Stimulated activated CD4-positive, alpha-beta T cell treated with anti-CD3 and anti-CD28 coated beads, Interleukin-12 subunit alpha, Interleukin-12 subunit beta, amount 100 ng/mL, for 48 hours (primary cell): ENCODE data around the gene LILRB5.
"Not testable (repeated sequence)": the region's sequence is repeated elsewhere in the genome, so short reads cannot be mapped to it uniquely, and the experiment has no call there.

Experiments used
- DNase-seq, 3 donors: peaks; one replicate each; pipeline ENCODE4 v3.0.0-alpha.2; 2020; ENCODE audit warnings: low read depth in 2 of 3, low spot score in 1 of 3

LILRB5 gene

DNA sequence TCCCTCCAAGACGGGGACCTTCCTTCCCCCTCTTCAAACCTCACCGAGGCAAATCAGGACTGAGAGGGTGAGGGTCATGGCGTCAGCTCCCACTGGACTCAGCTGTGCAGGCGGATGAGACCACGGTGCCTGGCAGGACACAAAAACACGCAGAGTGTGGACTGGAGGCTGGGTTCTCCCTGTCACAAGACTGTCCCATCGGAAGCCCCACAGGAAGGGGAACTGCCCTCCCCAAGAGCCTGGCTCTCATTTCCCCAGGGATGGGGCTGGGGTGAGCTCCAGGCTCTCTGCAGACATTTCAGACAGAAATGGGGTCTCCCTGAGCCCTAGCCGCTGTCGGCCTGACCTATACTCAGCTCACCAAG is at the start of gene LILRB5:
Gene LILRB5, minus strand, starts transcription at position 158 of the 365 bp plus-strand sequence. Its CDS starts 80 bp downstream, at position 78.
- no peak for DNase-seq

DNA sequence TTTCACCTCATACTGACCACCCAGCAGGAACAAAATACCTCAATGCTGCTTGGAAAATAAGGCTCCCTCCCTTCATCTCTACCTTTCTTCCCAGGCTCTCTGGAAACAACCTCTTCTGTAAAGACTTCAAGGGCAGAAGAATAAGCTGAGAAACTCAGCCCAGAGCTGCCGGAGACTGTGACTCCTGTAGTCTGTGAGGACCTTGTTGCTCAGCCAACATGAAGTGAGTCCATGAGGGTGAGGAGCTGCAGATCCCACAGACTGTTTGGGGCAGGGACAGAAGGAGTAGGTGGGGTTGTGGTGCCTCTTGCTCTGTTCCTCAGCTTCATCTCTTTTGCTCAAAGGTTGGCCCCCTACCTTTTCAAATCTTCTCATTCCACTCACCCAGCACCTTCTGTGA is 48.1 kb upstream of the LILRB5 start:
- DNase-seq: no peak

DNA sequence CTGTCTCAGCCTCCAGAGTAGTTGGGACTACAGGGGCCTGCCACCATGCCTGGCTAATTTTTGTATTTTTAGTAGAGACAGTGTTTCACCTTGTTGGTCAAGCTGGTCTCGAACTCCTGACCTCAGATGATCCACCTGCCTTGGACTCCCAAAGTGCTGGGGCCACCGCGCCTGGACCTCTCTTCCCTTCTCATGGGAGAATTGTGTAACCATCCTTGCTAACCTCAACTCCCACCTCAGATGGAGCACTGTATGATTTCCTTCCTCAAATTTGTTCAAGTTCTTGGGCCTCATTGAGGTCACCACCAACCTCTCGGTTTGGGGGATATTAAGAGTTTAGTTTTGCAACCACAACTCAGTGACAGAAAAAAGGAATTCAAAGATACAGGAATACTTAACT is 45.2 kb upstream of the LILRB5 start:
- DNase-seq: no peak

DNA sequence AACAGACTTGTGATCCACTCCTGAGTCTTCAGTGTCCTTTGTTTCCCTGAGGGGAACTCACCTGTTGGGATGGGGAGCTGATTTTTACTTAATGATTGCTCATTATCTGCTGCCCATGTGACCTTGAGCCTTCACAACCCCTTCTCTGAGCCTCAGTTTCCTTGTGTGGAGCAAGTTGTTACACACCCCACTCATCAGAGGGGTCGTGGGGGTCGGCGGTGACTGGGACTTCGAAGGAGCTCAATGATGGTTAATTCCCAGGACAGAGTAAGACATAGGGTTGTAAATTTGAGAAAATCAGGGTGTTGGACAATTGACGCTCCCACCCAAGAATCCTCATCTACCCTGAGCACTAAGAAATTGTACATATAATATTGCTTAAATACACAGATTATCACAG is 42.4 kb upstream of the LILRB5 start:
- DNase-seq: no peak

DNA sequence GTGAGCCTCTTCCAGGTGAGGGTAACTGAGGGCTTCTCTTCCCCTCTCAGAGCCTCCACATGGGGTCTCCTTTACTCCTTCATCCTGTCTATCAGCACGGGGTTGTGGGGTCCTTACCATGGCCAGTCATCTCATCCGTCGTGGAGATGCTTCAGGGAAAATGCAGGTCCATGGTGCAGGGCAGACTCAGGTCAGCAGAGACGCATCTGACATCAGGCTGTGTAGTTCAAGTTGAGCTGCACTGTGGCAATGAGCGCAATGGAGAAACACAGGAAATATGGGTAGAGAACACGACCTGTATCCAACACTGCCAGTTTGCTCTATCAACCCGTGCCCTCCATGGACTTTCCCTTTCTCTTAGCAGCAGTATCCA is 42.0 kb upstream of the LILRB5 start:
- DNase-seq: no peak

DNA sequence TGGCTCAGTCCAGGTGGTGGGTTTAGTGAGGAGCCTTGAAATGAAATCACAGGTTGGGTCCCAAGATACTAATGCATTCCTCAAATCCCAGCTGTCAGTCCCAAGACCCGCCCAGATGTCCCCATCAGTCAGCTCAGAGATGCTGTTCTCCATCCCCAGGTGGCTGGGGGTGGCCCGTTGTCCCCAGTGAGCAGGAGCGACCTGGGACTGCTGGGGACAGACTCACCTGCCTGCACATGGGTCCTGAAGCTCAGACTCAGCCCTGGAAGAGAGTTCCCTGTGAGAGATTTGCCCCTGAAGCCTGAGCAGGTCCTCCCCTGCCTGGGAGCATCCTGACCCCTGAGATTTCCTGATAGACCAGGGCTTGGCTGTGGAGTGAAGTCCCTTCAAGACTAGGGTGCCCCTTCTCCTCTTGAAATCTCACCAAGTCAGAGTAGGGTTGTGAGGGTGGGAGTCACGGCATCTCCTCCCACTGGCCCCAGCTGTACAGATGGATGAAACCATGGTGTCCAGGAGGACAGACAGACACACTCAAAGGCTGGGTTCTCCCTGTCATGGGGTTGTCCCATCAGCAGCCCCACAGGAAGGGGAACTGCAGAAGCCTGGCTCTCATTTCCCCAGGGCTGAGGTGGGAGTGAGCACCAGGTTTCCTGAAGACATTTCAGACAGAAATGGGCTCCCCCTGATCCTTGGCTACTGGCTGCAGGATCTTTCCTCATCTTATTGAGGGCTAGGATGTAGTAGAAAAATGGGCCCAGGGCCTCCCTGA is 41.5 kb upstream of the LILRB5 start:
- no peak for DNase-seq

DNA sequence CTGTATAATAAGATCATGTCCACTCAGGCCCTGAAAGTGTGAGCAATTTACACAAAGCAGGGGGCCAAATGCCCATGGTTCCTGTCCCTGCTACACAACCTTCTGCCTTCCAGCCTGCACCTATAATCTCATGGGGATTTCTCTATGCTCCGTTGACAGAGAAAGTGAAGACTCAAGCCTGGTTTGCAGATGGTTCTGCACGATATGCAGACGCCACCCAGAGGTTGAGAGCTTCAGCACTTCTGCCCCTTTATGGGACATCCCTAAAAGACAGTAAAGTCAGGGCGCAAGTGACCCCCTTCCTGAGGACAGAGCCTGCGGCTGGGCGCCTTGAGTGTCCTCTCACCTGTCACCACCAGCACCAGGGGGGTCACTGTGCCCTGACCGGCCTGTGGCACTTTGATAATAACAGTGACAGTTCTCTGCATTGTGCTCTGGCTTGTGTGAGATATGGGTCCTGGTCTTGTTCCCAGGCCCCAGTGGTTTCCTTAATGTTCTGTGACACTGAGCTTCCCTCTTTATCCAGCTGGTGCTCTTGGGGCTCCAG is 40.8 kb upstream of the LILRB5 start:
- DNase-seq: no peak

DNA sequence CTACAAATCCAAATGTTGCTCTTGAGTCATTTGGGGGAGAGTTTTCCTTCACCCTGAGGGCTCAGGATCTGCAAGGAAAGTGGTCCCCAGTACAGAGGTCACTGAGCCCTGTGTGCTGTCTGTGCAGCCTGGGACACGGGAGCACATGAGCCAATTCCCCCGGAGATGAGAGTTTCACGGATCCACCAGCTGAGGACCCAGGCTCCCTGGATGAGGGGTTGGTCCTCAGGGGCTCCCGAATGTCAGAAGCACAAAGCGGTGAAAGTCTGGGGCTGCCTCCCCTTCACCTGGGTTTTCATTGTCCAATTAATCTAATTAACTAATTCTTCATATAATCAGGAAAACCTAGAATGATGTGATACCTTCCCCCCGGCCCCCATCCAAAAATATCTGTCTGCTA is 37.5 kb upstream of the LILRB5 start:
- DNase-seq: no peak

DNA sequence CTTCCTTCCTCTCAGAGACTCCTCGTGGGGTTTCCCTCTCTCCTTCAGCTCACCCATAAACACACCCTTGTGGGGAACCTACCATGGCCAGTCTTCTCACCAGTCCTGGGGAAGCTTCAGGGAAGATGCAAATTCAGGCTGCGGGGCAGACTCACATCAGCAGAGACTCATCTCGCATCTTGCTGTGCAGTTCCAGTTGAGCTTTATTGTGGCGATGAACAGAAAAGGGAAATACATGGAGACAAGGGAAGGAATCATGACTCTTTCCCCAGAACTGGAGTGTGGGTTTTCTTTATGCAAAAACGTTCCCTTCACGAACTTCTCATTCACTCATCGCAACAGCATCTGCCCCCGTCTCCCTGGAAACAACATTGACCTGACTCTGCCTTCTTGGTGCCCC is 32.1 kb upstream of the LILRB5 start:
- not testable (repeated sequence) for DNase-seq

DNA sequence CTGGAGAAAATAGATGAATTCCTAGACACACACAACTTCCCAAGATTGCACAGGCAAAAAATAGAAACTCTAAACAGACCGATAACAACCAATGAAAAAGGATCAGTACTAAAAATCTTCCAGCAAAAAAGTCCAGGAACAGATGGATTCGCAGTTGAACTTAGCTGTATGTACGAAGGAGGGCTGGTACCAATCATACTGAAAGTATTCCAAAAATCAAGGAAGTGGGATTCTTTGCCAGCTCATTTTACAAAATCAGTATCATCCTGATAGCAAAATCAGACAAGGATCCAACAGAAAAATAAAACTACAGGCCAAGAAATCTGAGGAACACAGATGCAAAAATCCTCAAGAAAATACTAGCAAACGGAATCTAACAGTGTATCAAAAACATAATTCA is 30.4 kb upstream of the LILRB5 start:
- DNase-seq: no peak

DNA sequence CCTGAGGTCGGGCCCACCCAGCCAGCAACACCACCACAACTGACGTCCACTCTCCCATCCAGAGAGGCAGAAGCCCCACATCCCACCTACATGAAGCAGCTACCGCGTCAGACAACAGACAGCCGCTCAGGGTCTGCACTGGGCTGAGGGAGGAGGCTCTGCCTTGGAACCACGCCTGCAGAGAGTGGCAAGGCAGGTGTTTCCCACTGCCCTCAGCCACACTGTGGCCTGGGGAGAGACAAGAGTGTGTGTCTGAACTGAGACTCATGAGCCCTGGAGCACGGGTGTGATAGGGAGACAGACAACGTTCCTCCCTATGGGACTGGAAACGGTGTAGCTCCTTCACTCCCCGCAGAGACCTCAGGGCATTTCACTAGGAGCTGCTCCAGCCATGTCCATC is 29.2 kb upstream of the LILRB5 start:
- not testable (repeated sequence) for DNase-seq

DNA sequence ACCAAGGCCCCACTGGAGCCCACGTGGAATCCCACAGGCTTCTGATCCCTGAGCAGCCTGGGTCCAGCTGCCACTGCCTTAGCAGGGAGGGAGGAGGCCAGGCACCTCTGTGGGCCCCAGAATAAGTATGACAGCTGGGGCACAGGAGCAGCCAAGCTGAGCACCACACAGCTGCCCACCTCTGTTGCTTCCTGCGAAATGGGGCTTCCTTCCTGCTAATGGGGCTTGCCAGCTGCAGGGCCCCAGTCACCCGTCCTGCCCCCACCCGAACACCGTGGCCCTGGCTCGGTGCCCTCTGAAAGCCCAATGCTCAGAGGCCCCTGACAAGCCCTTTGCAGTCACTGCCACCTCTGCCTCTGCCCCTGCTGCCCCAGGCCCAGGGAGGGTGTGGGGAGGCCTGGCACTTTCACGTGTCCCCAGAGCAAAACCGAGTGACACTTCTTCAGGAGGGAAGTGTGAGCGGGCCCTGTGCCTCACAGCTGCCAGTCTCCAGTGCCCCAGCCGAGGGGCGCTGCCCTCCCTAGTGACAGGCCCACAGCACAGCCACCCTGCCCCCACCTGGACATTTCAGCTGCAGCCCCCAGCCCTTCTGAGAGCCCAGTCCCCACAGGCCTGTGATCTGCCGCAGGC is 28.5 kb upstream of the LILRB5 start:
- not testable (repeated sequence) for DNase-seq

DNA sequence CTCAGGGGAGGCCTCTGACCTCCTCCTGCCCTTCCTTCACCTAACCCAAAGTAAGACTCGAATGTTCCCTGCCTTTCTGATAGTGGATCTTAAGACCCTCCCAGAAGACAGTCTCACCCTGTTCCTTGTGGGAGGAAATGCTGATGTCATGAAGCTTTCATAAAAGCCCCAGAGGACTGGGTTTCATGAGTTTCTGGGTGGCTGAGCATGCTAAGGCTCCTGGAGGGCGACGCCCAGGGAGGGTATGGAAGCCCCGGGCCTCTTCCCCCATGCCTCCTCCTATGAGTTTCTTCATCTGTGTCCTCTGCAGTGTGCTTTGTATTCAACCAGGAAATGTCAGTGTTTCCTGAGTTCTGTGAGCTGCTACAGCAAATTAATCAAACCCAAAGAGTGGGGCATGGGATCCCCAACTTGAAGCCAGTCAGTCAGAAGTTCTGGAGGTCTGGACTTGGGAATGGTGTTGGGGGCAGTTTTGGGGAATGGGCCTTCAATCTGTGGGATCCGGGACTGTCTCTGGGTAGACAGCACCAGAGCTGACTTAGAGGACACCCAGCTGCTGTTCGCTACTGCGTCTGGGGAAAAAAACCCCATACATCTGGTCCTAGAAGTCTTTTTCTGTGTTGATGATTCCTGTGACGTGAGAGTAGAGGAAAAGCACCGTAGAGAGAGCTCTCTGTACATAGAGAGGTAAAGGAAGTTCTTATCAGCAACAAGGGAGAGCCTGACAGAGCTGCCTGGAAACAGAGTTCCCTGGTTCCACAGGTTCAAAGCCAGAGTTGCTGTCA is 25.8 kb upstream of the LILRB5 start:
- no peak for DNase-seq

DNA sequence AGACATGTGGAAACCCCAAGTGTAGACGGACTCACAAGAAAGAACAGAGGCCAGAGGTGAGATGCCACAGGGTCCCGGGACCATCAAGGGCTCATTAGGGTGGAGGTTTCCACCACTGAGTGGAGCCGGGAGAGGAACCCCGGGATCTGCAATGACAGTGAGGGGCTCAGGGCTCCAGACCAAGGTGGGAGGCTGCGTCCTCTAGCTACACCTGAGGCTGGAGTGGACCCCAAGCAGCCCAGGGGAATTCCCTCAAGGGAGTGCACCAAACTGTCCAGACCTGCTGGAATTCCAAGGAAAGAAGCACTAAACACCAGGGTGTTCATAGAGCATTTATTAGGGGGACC is 24.6 kb upstream of the LILRB5 start:
- DNase-seq: not testable (repeated sequence)

DNA sequence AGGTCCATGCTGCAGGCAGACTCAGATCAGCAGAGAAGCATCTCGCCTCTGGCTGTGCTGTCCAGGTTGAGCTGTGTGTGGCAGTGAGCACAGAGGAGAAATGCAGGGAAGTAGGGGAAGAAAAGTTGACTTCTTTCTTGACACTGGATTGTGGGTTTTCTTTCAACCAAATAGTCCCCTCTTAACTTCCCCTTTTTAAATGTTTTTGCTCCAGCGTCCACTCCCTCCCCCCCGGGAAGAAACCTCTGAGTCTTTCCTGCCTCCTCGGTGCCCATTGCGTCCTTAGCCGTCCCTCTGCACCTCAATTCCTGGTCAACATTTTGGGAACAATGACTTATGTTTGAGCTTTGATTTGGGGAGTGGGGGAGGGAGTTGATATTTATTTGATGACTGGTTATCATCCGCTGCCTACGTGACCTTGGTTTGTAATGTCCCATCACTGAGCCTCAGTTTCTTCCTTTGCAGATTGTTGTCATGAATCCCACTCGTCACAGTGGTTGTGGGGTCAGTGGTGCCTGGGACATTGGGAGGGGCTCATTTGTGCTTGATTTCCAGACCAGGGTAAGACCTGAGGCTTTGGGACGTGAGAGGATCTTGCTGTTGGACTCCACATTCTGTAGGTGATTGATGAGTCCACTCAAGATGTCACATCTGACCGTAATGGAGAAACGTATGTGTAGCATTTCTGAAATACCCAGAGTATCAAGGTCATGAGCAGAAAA is 24.1 kb upstream of the LILRB5 start, which contains the start of gene LILRB2:
Gene LILRB2, minus strand, starts transcription at position 104 of the 722 bp plus-strand sequence. CDS start 614 bp downstream, outside the sequence.
- no peak for DNase-seq

DNA sequence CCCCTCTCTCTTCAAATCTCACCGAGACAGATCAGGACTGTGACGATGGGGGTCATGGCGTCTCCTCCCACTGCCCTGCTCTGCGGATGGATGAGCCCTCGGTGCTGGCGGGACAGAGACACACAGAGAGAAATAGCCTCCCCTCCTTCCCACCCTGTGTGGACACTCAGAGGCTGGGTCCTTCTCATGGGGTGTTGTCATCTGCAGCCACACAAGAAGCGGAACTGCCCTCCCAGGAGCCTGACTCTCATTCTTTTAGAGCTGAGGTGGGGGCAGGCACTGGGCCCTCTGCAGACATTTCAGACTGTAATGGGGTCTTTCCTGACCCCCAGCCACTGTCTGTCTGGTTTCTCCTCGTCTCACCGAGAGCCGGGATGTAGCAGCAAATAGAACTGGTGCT is 23.4 kb upstream of the LILRB5 start:
- DNase-seq: not testable (repeated sequence)

DNA sequence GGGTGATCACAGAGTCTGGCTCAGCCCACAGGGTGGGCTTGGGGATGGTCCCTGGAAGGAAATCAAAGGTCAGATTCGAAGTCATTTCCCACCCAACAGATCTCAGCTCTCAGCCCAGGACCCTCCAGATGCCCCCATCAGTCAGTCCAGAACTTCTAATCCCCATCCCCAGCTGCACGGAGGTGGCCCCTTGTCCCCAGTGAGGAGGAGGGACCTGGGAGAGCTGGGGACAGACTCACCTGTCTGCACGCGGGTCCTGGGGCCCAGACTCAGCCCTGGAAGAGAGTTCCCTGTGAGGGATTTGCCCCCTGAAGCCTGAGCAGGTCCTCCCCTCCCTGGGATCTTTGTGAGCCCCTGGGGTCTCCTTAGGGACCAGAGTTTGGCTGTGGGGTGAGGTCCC is 23.0 kb upstream of the LILRB5 start:
- not testable (repeated sequence) for DNase-seq

DNA sequence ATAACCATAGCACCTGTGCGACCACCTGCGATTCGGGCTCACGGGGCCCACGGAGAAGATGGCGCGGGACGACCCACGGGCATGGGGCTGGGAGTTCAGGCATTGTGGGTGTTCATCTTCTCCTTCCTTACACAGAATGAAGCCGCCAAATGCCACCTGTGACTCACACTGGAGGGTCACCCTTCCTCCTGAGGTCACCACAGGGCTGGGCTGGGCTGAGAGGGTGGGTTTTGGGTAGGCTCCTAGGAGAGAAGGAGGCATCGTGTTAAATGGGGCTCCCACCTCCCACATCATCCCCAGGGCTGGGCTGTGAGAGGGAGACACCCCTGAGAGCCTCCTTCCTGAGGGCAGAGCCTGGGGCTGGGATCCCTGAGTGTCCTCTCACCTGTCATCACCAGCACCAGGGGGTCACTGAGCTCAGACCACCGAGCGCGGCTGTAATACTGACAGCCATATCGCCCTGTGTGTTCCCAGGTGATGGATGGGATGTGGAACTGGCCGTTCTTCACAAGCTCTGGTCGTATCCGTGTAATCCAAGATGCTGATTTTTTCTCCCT is 22.4 kb upstream of the LILRB5 start:
- DNase-seq: no peak

DNA sequence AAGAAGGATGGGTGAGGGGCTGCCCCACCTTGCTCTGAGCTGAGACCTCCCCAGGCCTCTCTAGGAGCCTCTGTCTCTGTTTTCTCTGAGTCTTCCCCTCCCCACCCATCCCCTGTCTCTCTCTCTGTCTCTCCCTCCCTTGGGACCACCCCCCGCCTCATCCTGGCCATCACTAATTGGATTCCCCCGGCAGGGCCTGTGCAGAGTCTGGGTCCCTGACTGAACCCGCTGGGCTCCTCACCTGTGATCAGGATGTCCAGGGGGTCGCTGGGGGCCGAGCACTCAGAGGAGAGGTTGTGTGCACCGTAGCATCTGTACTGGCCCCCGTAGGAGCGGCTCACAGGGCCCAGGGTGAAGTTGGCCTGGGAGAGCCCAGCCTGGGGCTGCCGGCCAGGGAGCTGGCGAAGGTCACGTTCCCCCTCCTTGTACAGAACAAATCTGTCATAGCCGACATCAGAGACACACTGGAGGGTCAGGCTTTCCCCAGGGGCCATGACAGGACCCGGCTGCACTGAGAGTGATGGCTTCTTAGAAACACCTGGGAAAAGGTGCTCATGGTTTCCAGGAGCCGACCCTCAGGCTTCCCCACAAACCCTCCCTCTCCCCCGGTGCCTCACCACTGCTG is 21.6 kb upstream of the LILRB5 start:
- DNase-seq: not testable (repeated sequence)

DNA sequence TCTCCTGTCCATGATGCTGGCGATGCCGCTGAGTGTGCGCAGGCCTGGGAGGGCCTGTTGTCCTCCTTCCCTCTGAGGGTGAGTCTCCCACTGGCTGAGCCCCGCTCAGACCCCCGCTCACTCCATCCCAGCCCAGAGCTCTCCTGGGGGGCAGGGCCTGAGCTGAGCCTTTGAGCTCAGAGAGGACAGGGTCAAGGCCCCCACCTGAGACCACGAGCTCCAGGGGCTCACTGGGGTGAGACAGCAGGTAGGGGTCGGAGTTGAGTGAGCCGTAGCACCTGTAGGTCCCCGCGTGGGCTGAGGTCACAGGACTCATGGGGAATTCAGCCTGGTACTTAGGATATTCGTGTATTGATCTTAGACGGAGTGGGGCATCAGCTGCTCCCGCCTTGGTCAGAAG is 21.0 kb upstream of the LILRB5 start:
- not testable (repeated sequence) for DNase-seq
